Measurements from ENCODE around the gene MAT1A. TPM values are rescaled to one million over a fixed set of nuclear protein-coding genes. Genes with fewer than 3 reads are reported as not detected.
A peak's percentile ranks its signal among the peaks of the same experiment; 100 is the strongest.

Gene MAT1A
- total and polyA plus RNA-seq, 4 donors, result 179 to 759 (median 494) TPM

GRCh38 chr10:80272793-80273522 lies 16.5 kb downstream of the MAT1A start:
- Histone ChIP-seq H3K9ac (ENCODE audit: low read depth in 1 of 2, low read length in 2 of 2) (peak overlapping the region in 1 of 2 donors; percentile 25), H3K27ac (ENCODE audit: low read depth in 1 of 2, low read length in 2 of 2) (peak overlapping the region; percentile 33 to 80), H3K4me3 (ENCODE audit: low read depth in 1 of 3, low read length in 3 of 3) (no peak overlapping the region), H3K27me3 (ENCODE audit: control insufficient read depth in 4 of 4, insufficient read depth in 4 of 4, low read length in 3 of 4) (no peaks in the 10 kb centered on the region), H3K9me3 (ENCODE audit: control insufficient read depth in 4 of 4, low read length in 3 of 4) (no peaks in the 10 kb centered on the region), H3K36me3 (ENCODE audit: control insufficient read depth in 4 of 4, insufficient read depth in 3 of 4, low read depth in 1 of 4, low read length in 3 of 4) (peaks cover 15 to 49% (median 45%) of the 10 kb centered on the region in 4 donors), H3K4me1 (ENCODE audit: control insufficient read depth in 4 of 4, insufficient read depth in 4 of 4, low read length in 3 of 4) (peaks cover 17 to 54% (median 35%) of the 10 kb centered on the region in 4 donors)
- 33% methylated on average over 7 of the region's 7 CpGs for WGBS
- no peak for DNase-seq (ENCODE audit: low spot score)
- no peak for TF ChIP-seq GABPA (IDR thresholded peaks at IDR 0.05 in 1 of 2, conservative IDR thresholded peaks at IDR 0.05 in 1 of 2)
- TF ChIP-seq CTCF (IDR thresholded peaks at IDR 0.05; ENCODE audit: low read depth, low read length, missing input control), result no peak
- TF ChIP-seq, protein P1, sequence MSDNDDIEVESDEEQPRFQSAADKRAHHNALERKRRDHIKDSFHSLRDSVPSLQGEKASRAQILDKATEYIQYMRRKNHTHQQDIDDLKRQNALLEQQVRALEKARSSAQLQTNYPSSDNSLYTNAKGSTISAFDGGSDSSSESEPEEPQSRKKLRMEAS (IDR thresholded peaks at IDR 0.05), result peak; percentile 82
- peak; percentile 45 for TF ChIP-seq YY1 (IDR thresholded peaks at IDR 0.05)
- peak; percentile 40 to 59 for TF ChIP-seq JUND (IDR thresholded peaks at IDR 0.05)
- TF ChIP-seq SP1 (IDR thresholded peaks at IDR 0.05), result peak; percentile 84
- TF ChIP-seq ATF3 (IDR thresholded peaks at IDR 0.05), result no peak
- TF ChIP-seq HNF4G (IDR thresholded peaks at IDR 0.05), result peak; percentile 56
- TF ChIP-seq, protein P2, sequence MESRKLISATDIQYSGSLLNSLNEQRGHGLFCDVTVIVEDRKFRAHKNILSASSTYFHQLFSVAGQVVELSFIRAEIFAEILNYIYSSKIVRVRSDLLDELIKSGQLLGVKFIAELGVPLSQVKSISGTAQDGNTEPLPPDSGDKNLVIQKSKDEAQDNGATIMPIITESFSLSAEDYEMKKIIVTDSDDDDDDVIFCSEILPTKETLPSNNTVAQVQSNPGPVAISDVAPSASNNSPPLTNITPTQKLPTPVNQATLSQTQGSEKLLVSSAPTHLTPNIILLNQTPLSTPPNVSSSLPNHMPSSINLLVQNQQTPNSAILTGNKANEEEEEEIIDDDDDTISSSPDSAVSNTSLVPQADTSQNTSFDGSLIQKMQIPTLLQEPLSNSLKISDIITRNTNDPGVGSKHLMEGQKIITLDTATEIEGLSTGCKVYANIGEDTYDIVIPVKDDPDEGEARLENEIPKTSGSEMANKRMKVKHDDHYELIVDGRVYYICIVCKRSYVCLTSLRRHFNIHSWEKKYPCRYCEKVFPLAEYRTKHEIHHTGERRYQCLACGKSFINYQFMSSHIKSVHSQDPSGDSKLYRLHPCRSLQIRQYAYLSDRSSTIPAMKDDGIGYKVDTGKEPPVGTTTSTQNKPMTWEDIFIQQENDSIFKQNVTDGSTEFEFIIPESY (IDR thresholded peaks at IDR 0.05), result peak; percentile 80
- TF ChIP-seq HNF4A (conservative IDR thresholded peaks at IDR 0.05), result peak; percentile 91 to 96
- peak; percentile 39 for TF ChIP-seq FOXA2 (IDR thresholded peaks at IDR 0.05)
- TF ChIP-seq EGR1 (IDR thresholded peaks at IDR 0.05; ENCODE audit: low read depth in 2 of 2), result no peak
- no peak for TF ChIP-seq NR2F2 (IDR thresholded peaks at IDR 0.05)
- TF ChIP-seq FOXA1 (IDR thresholded peaks at IDR 0.05), result peak; percentile 37
- TF ChIP-seq REST (IDR thresholded peaks at IDR 0.05), result peak; percentile 67
- peak; percentile 81 to 89 for TF ChIP-seq RXRA (IDR thresholded peaks at IDR 0.05)
- no peak for TF ChIP-seq TAF1 (conservative IDR thresholded peaks at IDR 0.05)
- peak in 1 of 2 donors; percentile 39 for TF ChIP-seq RAD21 (IDR thresholded peaks at IDR 0.05)
